NCI-H2196 (cell line): ENCODE data around the gene TBC1D3B.
"Not testable (repeated sequence)": the region's sequence is repeated elsewhere in the genome, so short reads cannot be mapped to it uniquely, and the experiment has no call there.

Source experiments
- DNase-seq: peaks from one replicate; lab custom pipeline; 2025; ENCODE audit not compliant: unreplicated experiment; lab: John Stamatoyannopoulos, UW

The TBC1D3B gene

GRCh38 chr17:36201506-36201905 is 25.1 kb upstream of the TBC1D3B start:
- not testable (repeated sequence) for DNase-seq

DNA sequence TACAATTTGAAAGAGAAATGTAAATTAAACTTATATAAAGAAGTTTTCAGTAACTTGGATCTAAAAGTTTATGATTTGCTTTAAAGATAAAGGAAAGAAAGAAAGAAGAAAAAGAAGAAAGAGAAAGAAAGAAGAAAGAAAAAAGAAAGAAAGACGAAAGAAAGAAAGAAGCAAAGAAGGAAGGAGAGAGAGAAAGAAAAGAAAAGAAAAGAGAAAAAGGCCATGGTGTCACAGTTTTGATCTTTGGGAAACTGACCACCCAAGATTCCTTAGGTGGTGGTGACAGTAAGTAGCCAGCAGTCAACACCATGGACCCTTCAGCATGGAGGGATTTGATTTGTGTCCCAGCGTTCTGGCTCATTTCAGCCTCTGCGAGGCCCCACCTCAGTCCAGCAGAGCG is 24.7 kb upstream of the TBC1D3B start:
- DNase-seq = not testable (repeated sequence)

GRCh38 chr17:36198831-36199465 is 22.5 kb upstream of the TBC1D3B start:
- no peak for DNase-seq

- DNase-seq = no peak
These were observed 20.9 kb upstream of the TBC1D3B start for GRCh38 chr17:36197387-36197703.

GRCh38 chr17:36196131-36196486 is 19.7 kb upstream of the TBC1D3B start:
- no peak for DNase-seq

- DNase-seq = no peak
These were observed 19.1 kb upstream of the TBC1D3B start for GRCh38 chr17:36195434-36196130.

- DNase-seq = not testable (repeated sequence)
These were observed 18.5 kb upstream of the TBC1D3B start for GRCh38 chr17:36194832-36195433.

DNA sequence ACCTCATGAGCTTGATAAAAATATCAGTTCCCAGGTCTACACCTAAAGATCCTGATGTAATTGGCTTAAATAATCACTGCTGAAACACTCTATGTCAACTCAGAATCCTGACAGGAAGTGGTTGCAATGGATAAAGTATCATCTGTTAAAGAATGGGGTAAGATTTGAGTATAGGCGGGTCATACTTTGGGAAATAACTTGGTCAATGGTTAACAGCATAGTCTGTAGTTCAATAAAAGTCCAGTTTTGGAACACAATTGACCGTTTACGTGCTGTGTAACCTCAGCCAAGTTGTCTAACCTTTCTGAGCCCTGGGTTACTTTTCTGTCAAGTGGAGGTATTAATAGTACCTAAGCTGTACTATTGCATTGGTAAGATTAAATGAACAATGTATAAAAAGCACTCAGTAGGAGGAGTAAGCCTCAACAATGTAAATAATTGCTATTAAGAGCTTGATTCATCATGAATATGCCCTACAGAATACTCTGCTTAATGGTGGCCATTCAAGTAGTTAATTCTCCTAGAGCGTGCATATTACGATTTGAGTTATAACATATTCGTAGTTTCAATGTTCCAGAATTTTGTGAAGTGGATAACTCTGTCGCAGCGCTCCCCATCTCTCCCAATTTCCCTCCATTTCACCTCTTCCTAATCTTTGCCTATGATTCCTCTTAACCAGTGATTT is 17.9 kb upstream of the TBC1D3B start:
- DNase-seq = not testable (repeated sequence)

GRCh38 chr17:36193216-36193775 is 16.9 kb upstream of the TBC1D3B start:
- no peak for DNase-seq

GRCh38 chr17:36190549-36191330 is 14.3 kb upstream of the TBC1D3B start:
- DNase-seq = not testable (repeated sequence)

DNA sequence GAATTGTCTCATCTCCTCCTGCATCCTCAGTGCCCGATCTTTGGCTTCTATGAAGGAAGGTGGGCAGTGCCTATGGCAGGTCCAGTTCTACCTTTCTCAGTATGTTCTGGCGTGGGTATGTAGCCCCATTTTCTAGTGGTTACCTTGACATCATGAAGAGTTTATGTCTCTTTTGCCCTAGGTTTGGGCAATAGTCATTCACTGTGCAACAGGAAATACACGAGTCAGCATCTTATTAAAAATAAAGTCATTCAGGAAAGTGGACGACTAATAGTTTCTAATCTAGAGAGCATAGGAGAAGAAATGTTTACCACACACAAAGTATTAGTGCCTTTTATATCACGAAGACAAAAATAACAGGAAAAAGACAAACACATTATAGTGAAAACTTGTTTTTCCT is 13.6 kb upstream of the TBC1D3B start:
- not testable (repeated sequence) for DNase-seq

GRCh38 chr17:36188891-36189306 is 12.5 kb upstream of the TBC1D3B start:
- DNase-seq = no peak

DNA sequence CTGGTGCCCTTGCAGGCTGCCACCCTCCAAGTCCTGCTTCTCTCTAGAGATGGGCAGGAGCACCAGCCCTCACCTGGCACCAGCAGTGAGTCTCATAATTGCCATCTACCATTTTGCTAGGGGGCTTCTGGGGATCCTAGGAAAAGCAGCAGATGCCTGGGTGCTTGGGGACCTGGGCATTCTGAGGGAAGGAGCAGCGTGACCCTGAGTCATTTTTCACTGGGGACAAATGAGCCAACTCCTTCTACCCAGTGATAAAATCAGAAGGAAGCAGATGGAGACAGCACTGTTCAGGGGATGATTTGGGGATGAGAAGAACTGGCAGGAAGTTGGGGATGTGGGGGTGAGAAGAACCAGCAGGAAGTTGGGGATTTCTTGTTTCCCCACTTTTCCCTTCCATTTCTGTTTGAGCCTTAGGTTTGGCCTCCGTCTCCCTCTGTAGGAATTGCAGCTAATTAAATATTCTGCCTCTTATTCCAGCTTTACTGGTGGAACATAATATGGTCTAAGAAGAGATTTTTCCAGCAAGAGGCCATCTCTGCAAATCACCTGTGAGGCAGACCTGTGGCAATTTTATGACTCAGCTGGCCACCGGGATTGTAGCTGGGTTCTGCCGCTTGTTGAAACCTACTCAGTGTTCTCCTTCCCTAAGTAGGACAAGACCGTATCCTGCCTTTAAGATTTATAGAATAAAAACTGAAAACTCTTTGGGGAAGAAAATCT is 11.7 kb upstream of the TBC1D3B start:
- not testable (repeated sequence) for DNase-seq

DNA sequence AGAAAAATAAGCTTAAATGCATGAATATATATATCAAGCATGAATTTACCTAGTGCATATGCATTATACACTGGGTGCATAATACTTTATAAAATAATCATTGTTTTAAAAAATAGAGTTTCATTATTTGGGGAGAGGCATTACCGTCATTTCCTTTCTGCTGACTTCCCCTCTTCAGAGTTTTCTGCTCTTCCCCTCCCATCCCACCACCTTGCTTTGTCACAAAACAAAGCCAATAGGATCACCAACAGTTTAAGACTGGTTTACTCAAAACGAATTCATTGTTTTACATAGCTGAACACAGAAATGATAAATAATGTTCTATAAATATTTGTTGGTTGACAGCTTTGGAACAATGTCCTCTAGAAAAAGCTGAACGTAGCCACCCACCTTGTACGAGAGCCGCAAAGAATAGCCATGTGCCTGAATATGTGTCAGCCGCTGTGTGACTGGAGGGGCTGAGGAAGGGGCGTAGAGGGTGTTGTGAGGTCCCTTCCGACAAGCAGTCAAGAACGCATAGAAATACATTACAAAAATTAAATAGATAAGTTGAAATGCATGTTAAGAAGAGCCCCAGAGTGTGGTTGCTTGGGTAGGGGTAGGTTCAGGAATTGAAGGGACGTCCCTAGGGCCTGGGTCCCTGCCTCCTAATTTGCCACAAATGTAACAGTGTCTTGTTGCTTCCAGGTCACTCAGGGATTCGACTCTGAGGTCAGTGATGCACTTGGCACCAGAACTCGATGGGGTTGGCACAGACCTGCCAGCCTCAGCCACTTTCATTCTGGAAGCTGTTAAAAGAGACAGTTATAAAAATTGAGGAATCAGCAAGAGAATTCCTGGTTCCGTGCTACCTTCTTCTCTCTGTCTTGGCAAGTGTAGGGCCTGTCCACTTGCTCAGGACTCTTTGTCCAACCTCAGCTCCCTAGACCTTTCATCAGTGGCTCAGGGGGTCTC is 10.7 kb upstream of the TBC1D3B start:
- not testable (repeated sequence) for DNase-seq

DNA sequence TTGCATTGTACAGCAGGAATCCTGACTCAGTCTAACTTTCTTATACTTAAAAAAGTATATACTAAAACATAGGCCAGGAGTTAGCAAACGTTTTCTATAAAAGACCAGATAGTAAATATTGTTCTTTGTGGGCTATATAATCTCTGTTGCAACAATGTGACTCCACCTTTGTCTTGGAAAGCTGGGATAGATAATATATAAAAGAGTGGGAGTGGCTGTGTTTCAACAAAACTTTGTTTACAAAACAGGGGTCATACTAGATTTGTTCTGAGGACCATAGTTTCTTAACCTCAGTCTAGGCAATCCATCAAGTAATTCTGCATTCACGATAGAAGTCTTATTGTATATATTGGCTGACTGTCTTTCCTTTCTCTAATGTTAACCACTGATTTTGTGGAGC is 9.0 kb upstream of the TBC1D3B start:
- no peak for DNase-seq

DNA sequence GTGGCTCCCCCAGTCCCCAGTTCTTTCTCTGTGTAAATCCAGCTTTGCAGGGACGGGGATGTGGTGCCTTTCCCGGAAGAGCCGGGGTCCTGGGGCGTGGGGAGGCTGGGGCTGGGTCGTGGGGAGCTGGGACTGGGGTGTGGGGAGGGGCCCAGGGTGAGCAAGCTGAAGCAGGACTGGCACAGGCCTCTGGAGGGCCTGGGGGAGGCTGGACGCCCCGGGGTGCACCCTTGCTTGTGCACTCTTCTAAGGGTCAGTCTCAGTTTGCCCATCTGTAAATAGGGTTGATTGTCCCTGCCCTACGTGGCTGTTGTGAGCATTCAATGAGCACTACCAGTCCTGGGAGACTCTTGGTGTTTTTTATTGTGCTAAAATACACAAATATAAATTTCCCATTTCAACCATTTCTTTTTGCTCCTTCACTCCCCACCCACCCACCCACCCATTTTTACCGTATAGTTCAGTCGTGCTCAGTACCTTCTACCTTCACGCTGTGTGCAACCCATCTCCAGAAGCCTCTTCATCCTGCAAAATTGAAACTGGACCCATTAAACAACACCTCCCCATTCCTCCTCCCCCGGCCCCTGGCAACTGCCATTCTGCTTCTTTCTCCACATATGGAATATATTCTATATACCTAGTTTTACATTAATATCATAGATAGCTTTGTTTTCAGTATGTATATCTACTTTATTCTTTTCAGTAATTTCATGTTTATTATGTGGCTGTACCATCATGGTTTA is 7.8 kb upstream of the TBC1D3B start:
- DNase-seq = no peak

- no peak for DNase-seq
These were observed 6.8 kb upstream of the TBC1D3B start for GRCh38 chr17:36183001-36183971.
